ENCODE data around the gene NAA60. TPM values are rescaled to one million over a fixed set of nuclear protein-coding genes. Genes with fewer than 3 reads are reported as not detected.

Gene NAA60
- total and polyA plus RNA-seq, 7 donors = 15.0 to 73.5 (median 30.4) TPM

- Histone ChIP-seq H3K9me3 (no peaks in the 10 kb centered on the region), H3K27ac (no peak overlapping the region), H3K36me3 (peaks cover 0 to 6% (median 0%) of the 10 kb centered on the region in 4 donors), H3K4me3 (no peak overlapping the region), H3K27me3 (no peaks in the 10 kb centered on the region), H3K4me1 (peaks cover 0 to 21% (median 18%) of the 10 kb centered on the region in 4 donors)
- DNase-seq = no peak
- intact Hi-C loops (cut with DNase I) = loop anchor here (5.0 to 10.0 kb wide), 3 partner anchors 147 to 217 kb away; partner anchors contain the start of genes TIGD7, ZNF200 and ZNF75A
- 87 to 93% methylated on average over 10 of the region's 10 CpGs for WGBS, 2 donors
- no peak for TF ChIP-seq POLR2A (IDR thresholded peaks at IDR 0.05)
- no peak for TF ChIP-seq CTCF (IDR thresholded peaks at IDR 0.05)
- TF ChIP-seq POLR2AphosphoS5 (IDR thresholded peaks at IDR 0.05) = no peak
- no peak for TF ChIP-seq EP300 (IDR thresholded peaks at IDR 0.05)
Measured at GRCh38 chr16:3454631-3455147, 11.2 kb downstream of the NAA60 start.

GRCh38 chr16:3457434-3458252 lies 14.2 kb downstream of the NAA60 start:
- Histone ChIP-seq H3K27me3 (no peaks in the 10 kb centered on the region), H3K9me3 (no peaks in the 10 kb centered on the region), H3K4me3 (peak overlapping the region; percentile 82 to 93 (median 84)), H3K36me3 (no peaks in the 10 kb centered on the region), H3K4me1 (peaks cover 0 to 50% (median 42%) of the 10 kb centered on the region in 4 donors), H3K27ac (peak overlapping the region; percentile 89 to 97 (median 94))
- peak; percentile 96 for DNase-seq
- 0 to 1% methylated on average over 83 of the region's 83 CpGs for WGBS, 2 donors
- intact Hi-C loops (cut with DNase I) = loop anchor here (1.0 to 10.0 kb wide), 6 partner anchors 43 to 220 kb away; partner anchors contain the start of genes TIGD7, ZNF174, ZNF200 and ZNF75A
- TF ChIP-seq POLR2AphosphoS5 (IDR thresholded peaks at IDR 0.05) (peak; percentile 49 to 81 (median 72)), CTCF (IDR thresholded peaks at IDR 0.05) (peak in 2 of 4 experiments; percentile 19 to 46), POLR2A (IDR thresholded peaks at IDR 0.05) (peak in 1 of 2 donors; percentile 37), EP300 (IDR thresholded peaks at IDR 0.05) (no peak)

GRCh38 chr16:3458278-3458851 lies 14.9 kb downstream of the NAA60 start:
- WGBS, 2 donors = 0 to 1% methylated on average over 47 of the region's 47 CpGs
- Histone ChIP-seq H3K36me3 (no peaks in the 10 kb centered on the region), H3K9me3 (no peaks in the 10 kb centered on the region), H3K4me3 (peak overlapping the region; percentile 82 to 93 (median 84)), H3K4me1 (peaks cover 0 to 55% (median 42%) of the 10 kb centered on the region in 4 donors), H3K27me3 (no peaks in the 10 kb centered on the region), H3K27ac (peak overlapping the region; percentile 89 to 97 (median 94))
- intact Hi-C loops (cut with DNase I) = loop anchor here (5.0 to 10.0 kb wide), 3 partner anchors 151 to 221 kb away; partner anchors contain the start of genes TIGD7, ZNF200 and ZNF75A
- no peak for DNase-seq
- TF ChIP-seq POLR2A (IDR thresholded peaks at IDR 0.05) (no peak), CTCF (IDR thresholded peaks at IDR 0.05) (no peak), EP300 (IDR thresholded peaks at IDR 0.05) (no peak), POLR2AphosphoS5 (IDR thresholded peaks at IDR 0.05) (no peak)

GRCh38 chr16:3458852-3459361 lies 15.4 kb downstream of the NAA60 start:
- Histone ChIP-seq H3K4me1 (peaks cover 0 to 55% (median 43%) of the 10 kb centered on the region in 4 donors), H3K27ac (peak overlapping the region; percentile 89 to 97 (median 94)), H3K9me3 (no peaks in the 10 kb centered on the region), H3K27me3 (no peaks in the 10 kb centered on the region), H3K4me3 (peak overlapping the region; percentile 82 to 93 (median 84)), H3K36me3 (no peaks in the 10 kb centered on the region)
- WGBS, 2 donors = 1 to 13% methylated on average over 10 of the region's 10 CpGs
- TF ChIP-seq POLR2A (IDR thresholded peaks at IDR 0.05) = peak in 1 of 2 donors; percentile 37
- no peak for TF ChIP-seq CTCF (IDR thresholded peaks at IDR 0.05)
- TF ChIP-seq POLR2AphosphoS5 (IDR thresholded peaks at IDR 0.05) = peak in 2 of 4 donors; percentile 9 to 49
- intact Hi-C loops (cut with DNase I) = loop anchor here (5.0 to 10.0 kb wide), 3 partner anchors 152 to 222 kb away; partner anchors contain the start of genes TIGD7, ZNF200 and ZNF75A
- DNase-seq = no peak
